ENCODE results near the gene FIGNL1.

GRCh38 chr7:50488379-50488778 lies 38.2 kb upstream of the FIGNL1 start:
- TF ChIP-seq CTCF (IDR thresholded peaks at IDR 0.05) = no peak
- no peak for TF ChIP-seq POLR2A (IDR thresholded peaks at IDR 0.05)
- no peak for TF ChIP-seq POLR2AphosphoS5 (IDR thresholded peaks at IDR 0.05)
- no peak for TF ChIP-seq EP300 (IDR thresholded peaks at IDR 0.05)
